ENCODE data around the gene DPF3. TPM values are rescaled to one million over a fixed set of nuclear protein-coding genes. Genes with fewer than 3 reads are reported as not detected.

DPF3 gene
- total and polyA plus RNA-seq, 9 of the 15 experiments (the other 6 are each of a cell fraction or from before 2014, with no cell fraction given), result 0.21 to 4.9 (median 1.2) TPM

GRCh38 chr14:72742118-72742837, 151.6 kb downstream of the DPF3 start (continued):
- TF ChIP-seq POLR2G (IDR thresholded peaks at IDR 0.05; ENCODE audit: low read depth, low read length) (no peak), ZNF407 (IDR thresholded peaks at IDR 0.05; ENCODE audit: low read depth) (no peak), HDAC8 (tag; IDR thresholded peaks at IDR 0.05) (no peak), ZC3H8 (IDR thresholded peaks at IDR 0.05) (no peak), SP1 (CRISPR knock-in tag; IDR thresholded peaks at IDR 0.05) (0 out of 2 replicates have a peak, but pooled peaks have one; percentile 41), STAG1 (CRISPR knock-in tag; IDR thresholded peaks at IDR 0.05; ENCODE audit: borderline replicate concordance) (no peak), OTX1 (CRISPR knock-in tag; IDR thresholded peaks at IDR 0.05) (no peak), VEZF1 (CRISPR knock-in tag; IDR thresholded peaks at IDR 0.05) (peak; percentile 82), SAFB (IDR thresholded peaks at IDR 0.05; ENCODE audit: borderline replicate concordance, low read depth, low read length) (no peak), CREB1 (IDR thresholded peaks at IDR 0.05) (no peak), CREB1 (CRISPR knock-in tag; IDR thresholded peaks at IDR 0.05) (0 out of 2 replicates have a peak, but pooled peaks have one; percentile 34), KDM5B (IDR thresholded peaks at IDR 0.05; ENCODE audit: insufficient replicate concordance, low read depth, low read length) (no peak), HSF4 (CRISPR knock-in tag; IDR thresholded peaks at IDR 0.05; ENCODE audit: borderline replicate concordance) (no peak), FOXP4 (CRISPR knock-in tag; IDR thresholded peaks at IDR 0.05; ENCODE audit: borderline replicate concordance) (no peak), PHF21A (IDR thresholded peaks at IDR 0.05; ENCODE audit: borderline replicate concordance, low read depth) (no peak), CSDE1 (IDR thresholded peaks at IDR 0.05) (no peak), TAL1 (IDR thresholded peaks at IDR 0.05) (peak; percentile 82), NFE2 (IDR thresholded peaks at IDR 0.05; ENCODE audit: low read depth) (peak; percentile 90)

All from K562 (cell line).